Measurements from ENCODE around the gene CADPS. TPM values are rescaled to one million over a fixed set of nuclear protein-coding genes. Genes with fewer than 3 reads are reported as not detected.

The CADPS gene
- total and polyA plus RNA-seq, 2 of the 4 experiments (the other 2 are of a cell fraction), result not detected

- intact Hi-C loops (cut with micrococcal nuclease), result no loop called here
- no peaks in the 10 kb centered on the region for H3K27me3 ChIP-seq (ENCODE audit: control insufficient read depth, insufficient read depth, low read length)
- H2BK15ac ChIP-seq (ENCODE audit: low read depth, low read length), result no peak overlapping the region
- no peak overlapping the region for H3K14ac ChIP-seq (replicated peaks; ENCODE audit: low read depth, low read length)
- H3K9me1 ChIP-seq (ENCODE audit: insufficient read depth, low read length), result no peaks in the 10 kb centered on the region
- no peak overlapping the region for H2BK5ac ChIP-seq (ENCODE audit: low read depth, low read length, poor library complexity, severe bottlenecking)
- H3K9ac ChIP-seq (ENCODE audit: low read depth, low read length), result no peak overlapping the region
- H4K8ac ChIP-seq (ENCODE audit: low read depth in 2 of 2, low read length in 2 of 2), result no peak overlapping the region
- H3K9me3 ChIP-seq (ENCODE audit: control insufficient read depth, insufficient read depth, low read length), result no peaks in the 10 kb centered on the region
- no peak overlapping the region for H3K27ac ChIP-seq (ENCODE audit: insufficient read depth, low read length)
- DNase-seq (no peak), ATAC-seq (ENCODE audit: low read depth) (no peak)
- H3K4ac ChIP-seq (ENCODE audit: low read depth, low read length), result no peak overlapping the region
- H4K20me1 ChIP-seq (ENCODE audit: insufficient read depth, low read length), result no peaks in the 10 kb centered on the region
- H3K4me1 ChIP-seq (ENCODE audit: control insufficient read depth, insufficient read depth, low read length), result no peaks in the 10 kb centered on the region
- no peak overlapping the region for H2BK120ac ChIP-seq (ENCODE audit: low read depth, low read length)
- H3K36me3 ChIP-seq (ENCODE audit: control insufficient read depth, insufficient read depth, low read length), result no peaks in the 10 kb centered on the region
- H2AK5ac ChIP-seq (ENCODE audit: low read depth, low read length), result no peak overlapping the region
- no CpG with 5 or more reads among the region's 5 CpGs for WGBS, 2 experiments (ENCODE audit: extremely low coverage in 2 of 2, insufficient read length in 1 of 2)
- no peak overlapping the region for H2BK20ac ChIP-seq (ENCODE audit: low read depth, low read length)
- ChIA-PET CTCF (no interaction called here), POLR2A (ENCODE audit: unreplicated experiment) (no interaction called here)
- in situ Hi-C loops (cut with MboI; ENCODE audit: low sequenced_read_pairs), result no loop called here
- no peak for TF ChIP-seq RCOR1 (IDR thresholded peaks at IDR 0.05; ENCODE audit: insufficient replicate concordance, low read length)
- TF ChIP-seq POLR2A (IDR thresholded peaks at IDR 0.05; ENCODE audit: low read depth, low read length), result no peak
- no peak for TF ChIP-seq MAFK (IDR thresholded peaks at IDR 0.05; ENCODE audit: low read depth, low read length)
- TF ChIP-seq ELK1 (IDR thresholded peaks at IDR 0.05; ENCODE audit: borderline replicate concordance, low read depth, low read length), result no peak
- TF ChIP-seq CEBPB (IDR thresholded peaks at IDR 0.05; ENCODE audit: low read depth, low read length), result no peak
- TF ChIP-seq CHD1 (IDR thresholded peaks at IDR 0.05; ENCODE audit: low read depth, low read length), result no peak
- TF ChIP-seq BHLHE40 (IDR thresholded peaks at IDR 0.05; ENCODE audit: low read depth, low read length), result no peak
- TF ChIP-seq RFX5 (IDR thresholded peaks at IDR 0.05; ENCODE audit: low read depth, low read length), result no peak
- TF ChIP-seq NFE2L2 (IDR thresholded peaks at IDR 0.05; ENCODE audit: low read depth, low read length), result no peak
- no peak for TF ChIP-seq FOS (IDR thresholded peaks at IDR 0.05; ENCODE audit: low read depth, low read length)
- no peak for TF ChIP-seq SMC3 (IDR thresholded peaks at IDR 0.05; ENCODE audit: low read depth, low read length)
- no peak for TF ChIP-seq USF2 (IDR thresholded peaks at IDR 0.05; ENCODE audit: low read depth, low read length)
- TF ChIP-seq RAD21 (IDR thresholded peaks at IDR 0.05; ENCODE audit: low read length), result no peak
- no peak for TF ChIP-seq MAZ (IDR thresholded peaks at IDR 0.05; ENCODE audit: borderline replicate concordance, low read depth, low read length)
- TF ChIP-seq MXI1 (IDR thresholded peaks at IDR 0.05; ENCODE audit: borderline replicate concordance, low read depth, low read length), result no peak
- no peak overlapping the region for H4K91ac ChIP-seq (ENCODE audit: insufficient read depth, low read depth, low read length)
- no peaks in the 10 kb centered on the region for H3K79me1 ChIP-seq (ENCODE audit: low read depth in 1 of 2, low read length in 2 of 2)
- H3K4me3 ChIP-seq (ENCODE audit: insufficient read depth, low read depth, low read length), result no peak overlapping the region
- no peak overlapping the region for H2AK9ac ChIP-seq (replicated peaks; ENCODE audit: low read depth, low read length, poor library complexity)
- no peak overlapping the region for H3K18ac ChIP-seq (ENCODE audit: low read depth, low read length)
- H3K56ac ChIP-seq (ENCODE audit: extremely low read depth, insufficient read depth, low read length), result no peak overlapping the region
- H3K4me2 ChIP-seq (ENCODE audit: low read depth, low read length), result no peak overlapping the region
- H3K23ac ChIP-seq (ENCODE audit: low read depth, low read length), result no peak overlapping the region
- no peak overlapping the region for H4K5ac ChIP-seq (ENCODE audit: low read depth, low read length)
- no peak overlapping the region for H2AFZ ChIP-seq (replicated peaks; ENCODE audit: low read length, poor library complexity)
- dilution Hi-C loops (cut with HindIII; ENCODE audit: low sequenced_read_pairs, unreplicated experiment), result no loop called here
- no TSS peak for BruUV-seq (replicated peaks)
Measured at GRCh38 chr3:62859203-62859791, 15.9 kb downstream of the CADPS start.
